ENCODE data around the gene SLC46A2.

Gene SLC46A2

DNA sequence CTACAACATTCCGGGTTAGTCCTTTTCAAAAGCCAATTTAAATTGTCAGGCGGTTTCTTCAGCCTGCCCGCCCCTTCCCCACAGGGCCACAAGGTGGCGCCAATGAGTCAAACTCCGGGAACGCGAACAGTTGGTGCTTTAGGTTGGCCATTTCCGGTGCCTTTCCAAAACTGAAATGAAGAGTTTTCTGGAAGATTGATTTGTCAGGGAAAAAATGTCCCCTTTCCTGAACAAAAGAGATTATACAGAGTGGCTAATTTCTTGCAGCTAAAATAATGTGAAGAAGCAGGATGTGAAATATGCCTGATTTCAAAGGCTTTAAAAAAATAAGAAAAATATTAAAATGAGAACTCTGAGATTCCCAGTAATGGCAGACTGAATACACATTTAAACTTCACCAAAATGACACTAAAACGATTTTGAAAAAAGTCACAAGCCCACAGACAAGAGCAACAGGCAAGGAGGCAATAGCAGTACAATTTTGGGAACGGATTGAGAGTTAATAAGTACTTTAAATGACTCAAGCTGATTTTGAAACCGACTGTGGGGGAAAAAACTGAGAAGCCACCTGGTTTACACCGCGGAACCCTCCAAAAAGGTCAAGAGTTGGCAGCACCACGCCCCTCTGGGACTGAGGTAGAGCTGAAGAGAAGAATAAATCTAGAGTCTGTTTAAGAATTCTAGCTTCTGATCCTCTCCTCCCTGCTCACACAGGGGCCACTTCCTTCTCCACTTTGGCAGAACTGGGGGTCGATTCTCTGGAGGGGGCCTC lies 45.7 kb downstream of the SLC46A2 start:
- TF ChIP-seq CTCF (IDR thresholded peaks at IDR 0.05; ENCODE audit: low read length) (peak; percentile 98), EZH2 (IDR thresholded peaks at IDR 0.05; ENCODE audit: borderline replicate concordance, low read length) (no peak)
- Histone ChIP-seq H3K27me3 (ENCODE audit: insufficient read depth, low read length) (no peaks in the 10 kb centered on the region), H3K4me1 (ENCODE audit: insufficient read depth, low read length, severe bottlenecking) (peaks cover 13% of the 10 kb centered on the region), H3K9ac (ENCODE audit: low read length) (no peak overlapping the region), H2AFZ (ENCODE audit: low read length) (no peak overlapping the region), H3K79me2 (ENCODE audit: insufficient read depth, low read length) (no peaks in the 10 kb centered on the region), H3K9me3 (ENCODE audit: low read length) (no peaks in the 10 kb centered on the region), H3F3A (ENCODE audit: insufficient read depth, low read length) (no peaks in the 10 kb centered on the region), H3K9me2 (ENCODE audit: low read depth, low read length) (no peaks in the 10 kb centered on the region), H4K20me1 (ENCODE audit: insufficient read depth, low read length) (no peaks in the 10 kb centered on the region), H3K27ac (ENCODE audit: low read depth, low read length, poor library complexity, severe bottlenecking) (peak overlapping the region; percentile 3), H3K4me3 (ENCODE audit: low read depth, low read length, poor library complexity, severe bottlenecking) (no peak overlapping the region), H3K36me3 (ENCODE audit: insufficient read depth, low read length) (peaks cover 3% of the 10 kb centered on the region; the same call in 1 of the 2 replicates), H3K4me2 (ENCODE audit: low read length) (peak overlapping the region; percentile 22)

GRCh38 chr9:112842555-112842954 lies 48.1 kb downstream of the SLC46A2 start:
- TF ChIP-seq CTCF (IDR thresholded peaks at IDR 0.05; ENCODE audit: low read length) (no peak), EZH2 (IDR thresholded peaks at IDR 0.05; ENCODE audit: borderline replicate concordance, low read length) (no peak)
- no peaks in the 10 kb centered on the region for H3K27me3 ChIP-seq (ENCODE audit: insufficient read depth, low read length)
- H3F3A ChIP-seq (ENCODE audit: insufficient read depth, low read length), result no peaks in the 10 kb centered on the region
- H2AFZ ChIP-seq (ENCODE audit: low read length), result no peak overlapping the region
- no peak overlapping the region for H3K4me2 ChIP-seq (ENCODE audit: low read length)
- H3K4me3 ChIP-seq (ENCODE audit: low read depth, low read length, poor library complexity, severe bottlenecking), result no peak overlapping the region
- H3K27ac ChIP-seq (ENCODE audit: low read depth, low read length, poor library complexity, severe bottlenecking), result no peak overlapping the region
- no peaks in the 10 kb centered on the region for H3K9me2 ChIP-seq (ENCODE audit: low read depth, low read length)
- peaks cover 13% of the 10 kb centered on the region for H3K4me1 ChIP-seq (ENCODE audit: insufficient read depth, low read length, severe bottlenecking)
- no peaks in the 10 kb centered on the region for H3K9me3 ChIP-seq (ENCODE audit: low read length)
- no peaks in the 10 kb centered on the region for H3K79me2 ChIP-seq (ENCODE audit: insufficient read depth, low read length)
- H4K20me1 ChIP-seq (ENCODE audit: insufficient read depth, low read length), result no peaks in the 10 kb centered on the region
- peaks cover 23% of the 10 kb centered on the region for H3K36me3 ChIP-seq (ENCODE audit: insufficient read depth, low read length)
- no peak overlapping the region for H3K9ac ChIP-seq (ENCODE audit: low read length)

- no peaks in the 10 kb centered on the region for H3K79me2 ChIP-seq (ENCODE audit: insufficient read depth, low read length)
- no peaks in the 10 kb centered on the region for H3K27me3 ChIP-seq (ENCODE audit: insufficient read depth, low read length)
- no peak for TF ChIP-seq EZH2 (IDR thresholded peaks at IDR 0.05; ENCODE audit: borderline replicate concordance, low read length)
- no peak overlapping the region for H2AFZ ChIP-seq (ENCODE audit: low read length)
- H3F3A ChIP-seq (ENCODE audit: insufficient read depth, low read length), result no peaks in the 10 kb centered on the region
- H3K27ac ChIP-seq (ENCODE audit: low read depth, low read length, poor library complexity, severe bottlenecking), result no peak overlapping the region
- H3K4me2 ChIP-seq (ENCODE audit: low read length), result no peak overlapping the region
- no peak overlapping the region for H3K9ac ChIP-seq (ENCODE audit: low read length)
- H4K20me1 ChIP-seq (ENCODE audit: insufficient read depth, low read length), result no peaks in the 10 kb centered on the region
- H3K36me3 ChIP-seq (ENCODE audit: insufficient read depth, low read length), result peaks cover 34% of the 10 kb centered on the region
- peaks cover 13% of the 10 kb centered on the region for H3K4me1 ChIP-seq (ENCODE audit: insufficient read depth, low read length, severe bottlenecking)
- H3K9me2 ChIP-seq (ENCODE audit: low read depth, low read length), result no peaks in the 10 kb centered on the region
- H3K9me3 ChIP-seq (ENCODE audit: low read length), result no peaks in the 10 kb centered on the region
- no peak overlapping the region for H3K4me3 ChIP-seq (ENCODE audit: low read depth, low read length, poor library complexity, severe bottlenecking)
Measured at GRCh38 chr9:112841261-112841660, 49.4 kb downstream of the SLC46A2 start.

GRCh38 chr9:112839331-112839730 lies 51.3 kb downstream of the SLC46A2 start:
- no peak overlapping the region for H2AFZ ChIP-seq (ENCODE audit: low read length)
- H3K79me2 ChIP-seq (ENCODE audit: insufficient read depth, low read length), result no peaks in the 10 kb centered on the region
- no peaks in the 10 kb centered on the region for H3F3A ChIP-seq (ENCODE audit: insufficient read depth, low read length)
- no peaks in the 10 kb centered on the region for H3K9me2 ChIP-seq (ENCODE audit: low read depth, low read length)
- no peak overlapping the region for H3K9ac ChIP-seq (ENCODE audit: low read length)
- TF ChIP-seq EZH2 (IDR thresholded peaks at IDR 0.05; ENCODE audit: borderline replicate concordance, low read length) (no peak), CTCF (IDR thresholded peaks at IDR 0.05; ENCODE audit: low read length) (no peak)
- H3K4me3 ChIP-seq (ENCODE audit: low read depth, low read length, poor library complexity, severe bottlenecking), result no peak overlapping the region
- H4K20me1 ChIP-seq (ENCODE audit: insufficient read depth, low read length), result no peaks in the 10 kb centered on the region
- no peaks in the 10 kb centered on the region for H3K4me1 ChIP-seq (ENCODE audit: insufficient read depth, low read length, severe bottlenecking)
- H3K27ac ChIP-seq (ENCODE audit: low read depth, low read length, poor library complexity, severe bottlenecking), result no peak overlapping the region
- no peaks in the 10 kb centered on the region for H3K9me3 ChIP-seq (ENCODE audit: low read length)
- H3K27me3 ChIP-seq (ENCODE audit: insufficient read depth, low read length), result no peaks in the 10 kb centered on the region
- peaks cover 39% of the 10 kb centered on the region for H3K36me3 ChIP-seq (ENCODE audit: insufficient read depth, low read length)
- H3K4me2 ChIP-seq (ENCODE audit: low read length), result no peak overlapping the region

All from OCI-LY1 (cell line).